Measurements from ENCODE around the gene PLEKHO2. TPM values are rescaled to one million over a fixed set of nuclear protein-coding genes. Genes with fewer than 3 reads are reported as not detected.

The PLEKHO2 gene
- polyA plus RNA-seq, 2 of the 4 experiments (the other 2 are of a cell fraction): 2.8 to 3.9 TPM

GRCh38 chr15:64843991-64844390 is 2.3 kb downstream of the PLEKHO2 start:
- no peak overlapping the region for H3K4me2 ChIP-seq
- ChIA-PET POLR2A (interaction anchor here (0.6 to 1.2 kb wide), 2 partner anchors 7 to 124 kb away, joined by 3 to 5 read pairs; no protein-coding TSS in a partner anchor), CTCF (interaction anchor here (0.8 to 2.7 kb wide), 6 partner anchors 8 to 112 kb away, joined by 3 to 12 read pairs (median 4); no protein-coding TSS in a partner anchor)
- H3K4me3 ChIP-seq: no peak overlapping the region
- no peaks in the 10 kb centered on the region for H3K9me3 ChIP-seq
- DNase-seq (ENCODE audit: low read depth in 1 of 2, low spot score in 1 of 2) (no peak), FAIRE-seq (no peak), ATAC-seq (no peak)
- TF ChIP-seq ZFP36 (IDR thresholded peaks at IDR 0.05; ENCODE audit: borderline replicate concordance, partially characterized antibody) (no peak), ZNF302 (CRISPR knock-in tag; IDR thresholded peaks at IDR 0.05) (no peak), MAX (IDR thresholded peaks at IDR 0.05) (no peak), CBX2 (IDR thresholded peaks at IDR 0.05; ENCODE audit: borderline replicate concordance, low read depth) (no peak), BHLHE40 (IDR thresholded peaks at IDR 0.05; ENCODE audit: low read depth, low read length) (no peak), HOXB13 (CRISPR knock-in tag; IDR thresholded peaks at IDR 0.05; ENCODE audit: low read depth) (no peak), ESRRA (IDR thresholded peaks at IDR 0.05; ENCODE audit: borderline replicate concordance, low read length) (no peak), JUN (IDR thresholded peaks at IDR 0.05) (no peak), E2F6 (IDR thresholded peaks at IDR 0.05; ENCODE audit: borderline replicate concordance, low read depth) (no peak), SREBF2 (IDR thresholded peaks at IDR 0.05) (no peak), CTCF (IDR thresholded peaks at IDR 0.05) (no peak), CHD4 (IDR thresholded peaks at IDR 0.05; ENCODE audit: borderline replicate concordance) (no peak), HOXA7 (CRISPR knock-in tag; IDR thresholded peaks at IDR 0.05) (no peak), EHF (CRISPR knock-in tag; IDR thresholded peaks at IDR 0.05) (no peak), PBX3 (IDR thresholded peaks at IDR 0.05) (no peak), ATOH8 (CRISPR knock-in tag; IDR thresholded peaks at IDR 0.05; ENCODE audit: low read depth) (no peak), TP53 (CRISPR knock-in tag; IDR thresholded peaks at IDR 0.05) (no peak)
- H3K4me1 ChIP-seq: peaks cover 13% of the 10 kb centered on the region; the same call in 2 of the 3 replicates
- no peak overlapping the region for H3K27ac ChIP-seq
- 86% methylated on average over 4 of the region's 4 CpGs for WGBS (ENCODE audit: missing lambda C conversion rate)

- POLR2A ChIA-PET: no interaction called here
- 77% methylated on average over 8 of the region's 8 CpGs for WGBS (ENCODE audit: missing lambda C conversion rate)
- CTCF ChIA-PET: interaction anchor here (0.6 to 2.7 kb wide), 9 partner anchors 9 to 139 kb away, joined by 3 to 12 read pairs (median 4); no protein-coding TSS in a partner anchor
- Histone ChIP-seq H3K27ac (no peak overlapping the region), H3K4me1 (peaks cover 13% of the 10 kb centered on the region; the same call in 2 of the 3 replicates), H3K4me2 (no peak overlapping the region), H3K9me3 (no peaks in the 10 kb centered on the region), H3K4me3 (no peak overlapping the region)
- ATAC-seq (no peak), DNase-seq (ENCODE audit: low read depth in 1 of 2, low spot score in 1 of 2) (no peak), FAIRE-seq (no peak)
- TF ChIP-seq PHF8 (IDR thresholded peaks at IDR 0.05; ENCODE audit: borderline replicate concordance, low read depth): no peak
- TF ChIP-seq SREBF2 (IDR thresholded peaks at IDR 0.05): no peak
- TF ChIP-seq CEBPB (IDR thresholded peaks at IDR 0.05): no peak
- TF ChIP-seq KDM1A (IDR thresholded peaks at IDR 0.05; ENCODE audit: low read depth): no peak
- TF ChIP-seq RARB (CRISPR knock-in tag; IDR thresholded peaks at IDR 0.05): no peak
- no peak for TF ChIP-seq FOXS1 (CRISPR knock-in tag; IDR thresholded peaks at IDR 0.05)
- no peak for TF ChIP-seq ZSCAN20 (CRISPR knock-in tag; IDR thresholded peaks at IDR 0.05)
- TF ChIP-seq ELK1 (IDR thresholded peaks at IDR 0.05; ENCODE audit: low read depth, low read length): no peak
- no peak for TF ChIP-seq BCL3 (IDR thresholded peaks at IDR 0.05)
- TF ChIP-seq NR3C1 (IDR thresholded peaks at IDR 0.05): no peak
- TF ChIP-seq ATOH8 (CRISPR knock-in tag; IDR thresholded peaks at IDR 0.05; ENCODE audit: low read depth): no peak
- no peak for TF ChIP-seq MAFK (IDR thresholded peaks at IDR 0.05; ENCODE audit: partially characterized antibody)
Measured at GRCh38 chr15:64844576-64845145, 2.9 kb downstream of the PLEKHO2 start.
